Activated T-cell treated with anti-CD3 and anti-CD28 coated beads, Interleukin-2, amount 50 U/mL, for 4 hours (primary cell): ENCODE data around the gene PDE4D. TPM values are rescaled to one million over a fixed set of nuclear protein-coding genes. Genes with fewer than 3 reads are reported as not detected.

ENCODE experiments used
- ATAC-seq, 2 donors: fragments of 200-7000 bp; cut with Tn5 transposase; one replicate each; pipeline ENCODE4 v1.10.0; 2021
- DNase-seq: peaks from one replicate; pipeline ENCODE4 v3.0.0-alpha.2; 2020
- H3K27me3 Mint-ChIP-seq: one replicate; pipeline ENCODE4 v1.8.0; 2021; ENCODE audit warnings: low read depth, mixed read lengths
- H3K36me3 Mint-ChIP-seq: one replicate; pipeline ENCODE4 v1.8.0; 2022; ENCODE audit warnings: mixed read lengths; ENCODE audit not compliant: insufficient read depth
- H3K4me1 Mint-ChIP-seq: one replicate; pipeline ENCODE4 v1.8.0; 2021; ENCODE audit warnings: low read depth, mixed read lengths
- H3K4me3 Mint-ChIP-seq: one replicate; pipeline ENCODE4 v1.8.0; 2021; ENCODE audit warnings: mild to moderate bottlenecking, moderate library complexity, mixed read lengths
- H3K9me3 Mint-ChIP-seq: one replicate; pipeline ENCODE4 v1.8.0; 2021; ENCODE audit warnings: mixed read lengths
- total RNA-seq, 3 donors: library from RNA; stranded (reverse); gene quantifications; one replicate each; pipeline ENCODE4 v1.2.1, GENCODE V29; 2021

Gene PDE4D
- total RNA-seq, 3 donors from 2014 or later: 13.9 to 17.1 (median 16.7) TPM

GRCh38 chr5:59037041-59037440 is 856.5 kb downstream of the PDE4D start:
- Mint-ChIP-seq H3K4me3 (peak overlapping the region; percentile 95), H3K27me3 (no peaks in the 10 kb centered on the region), H3K4me1 (peaks cover 66% of the 10 kb centered on the region), H3K9me3 (no peaks in the 10 kb centered on the region), H3K36me3 (peaks cover 2% of the 10 kb centered on the region)
- DNase-seq (no peak), ATAC-seq (no peak)

GRCh38 chr5:59036274-59036961 is 857.1 kb downstream of the PDE4D start:
- peak; percentile 56 for DNase-seq
- Mint-ChIP-seq H3K9me3 (no peaks in the 10 kb centered on the region), H3K4me1 (peaks cover 63% of the 10 kb centered on the region), H3K4me3 (peak overlapping the region; percentile 95), H3K36me3 (peaks cover 5% of the 10 kb centered on the region), H3K27me3 (no peaks in the 10 kb centered on the region)
- peak; percentile 26 to 33 for ATAC-seq

GRCh38 chr5:59035681-59036080 is 857.8 kb downstream of the PDE4D start:
- Mint-ChIP-seq H3K4me1 (peaks cover 62% of the 10 kb centered on the region), H3K27me3 (no peaks in the 10 kb centered on the region), H3K36me3 (peaks cover 9% of the 10 kb centered on the region), H3K9me3 (no peaks in the 10 kb centered on the region), H3K4me3 (peak overlapping the region; percentile 95)
- DNase-seq (no peak), ATAC-seq (no peak)

- no peaks in the 10 kb centered on the region for H3K27me3 Mint-ChIP-seq
- H3K4me3 Mint-ChIP-seq: peak overlapping the region; percentile 95
- peaks cover 15% of the 10 kb centered on the region for H3K36me3 Mint-ChIP-seq
- H3K9me3 Mint-ChIP-seq: no peaks in the 10 kb centered on the region
- DNase-seq: no peak
- no peak for ATAC-seq
- H3K4me1 Mint-ChIP-seq: peaks cover 59% of the 10 kb centered on the region
Measured at GRCh38 chr5:59034498-59035186, 858.9 kb downstream of the PDE4D start.

- Mint-ChIP-seq H3K36me3 (peaks cover 36% of the 10 kb centered on the region), H3K4me1 (peaks cover 39% of the 10 kb centered on the region), H3K4me3 (no peak overlapping the region), H3K9me3 (no peaks in the 10 kb centered on the region), H3K27me3 (no peaks in the 10 kb centered on the region)
- DNase-seq (no peak), ATAC-seq (no peak)
Measured at GRCh38 chr5:59027145-59027907, 866.2 kb downstream of the PDE4D start.

GRCh38 chr5:59025734-59026133 is 867.8 kb downstream of the PDE4D start:
- Mint-ChIP-seq H3K4me3 (no peak overlapping the region), H3K36me3 (peaks cover 36% of the 10 kb centered on the region), H3K9me3 (no peaks in the 10 kb centered on the region), H3K4me1 (peaks cover 46% of the 10 kb centered on the region), H3K27me3 (no peaks in the 10 kb centered on the region)
- DNase-seq: no peak
- ATAC-seq: no peak

GRCh38 chr5:59021837-59022514 is 871.5 kb downstream of the PDE4D start:
- H3K4me3 Mint-ChIP-seq: no peak overlapping the region
- peaks cover 54% of the 10 kb centered on the region for H3K4me1 Mint-ChIP-seq
- H3K9me3 Mint-ChIP-seq: no peaks in the 10 kb centered on the region
- DNase-seq (no peak), ATAC-seq (no peak)
- peaks cover 43% of the 10 kb centered on the region for H3K36me3 Mint-ChIP-seq
- H3K27me3 Mint-ChIP-seq: no peaks in the 10 kb centered on the region

- Mint-ChIP-seq H3K4me3 (no peak overlapping the region), H3K4me1 (peaks cover 49% of the 10 kb centered on the region), H3K27me3 (no peaks in the 10 kb centered on the region), H3K9me3 (no peaks in the 10 kb centered on the region), H3K36me3 (peaks cover 48% of the 10 kb centered on the region)
- ATAC-seq (no peak), DNase-seq (no peak)
Measured at GRCh38 chr5:59021286-59021673, 872.2 kb downstream of the PDE4D start.

GRCh38 chr5:59020611-59021285 is 872.8 kb downstream of the PDE4D start:
- peak overlapping the region; percentile 1 for H3K4me3 Mint-ChIP-seq
- ATAC-seq: peak; percentile 97
- H3K4me1 Mint-ChIP-seq: peaks cover 44% of the 10 kb centered on the region
- peak; percentile 20 for DNase-seq
- H3K27me3 Mint-ChIP-seq: no peaks in the 10 kb centered on the region
- H3K36me3 Mint-ChIP-seq: peaks cover 47% of the 10 kb centered on the region
- no peaks in the 10 kb centered on the region for H3K9me3 Mint-ChIP-seq

- Mint-ChIP-seq H3K4me3 (no peak overlapping the region), H3K9me3 (no peaks in the 10 kb centered on the region), H3K4me1 (peaks cover 41% of the 10 kb centered on the region), H3K27me3 (no peaks in the 10 kb centered on the region), H3K36me3 (peaks cover 51% of the 10 kb centered on the region)
- DNase-seq: no peak
- ATAC-seq: no peak
Measured at GRCh38 chr5:59019078-59019477, 874.4 kb downstream of the PDE4D start.

GRCh38 chr5:59016925-59017324 is 876.6 kb downstream of the PDE4D start:
- Mint-ChIP-seq H3K4me1 (peaks cover 47% of the 10 kb centered on the region), H3K9me3 (peaks cover 15% of the 10 kb centered on the region), H3K4me3 (no peak overlapping the region), H3K36me3 (peaks cover 63% of the 10 kb centered on the region), H3K27me3 (no peaks in the 10 kb centered on the region)
- no peak for DNase-seq
- ATAC-seq: no peak

- Mint-ChIP-seq H3K36me3 (peaks cover 36% of the 10 kb centered on the region), H3K4me3 (no peak overlapping the region), H3K27me3 (no peaks in the 10 kb centered on the region), H3K9me3 (peaks cover 21% of the 10 kb centered on the region), H3K4me1 (peaks cover 45% of the 10 kb centered on the region)
- DNase-seq (no peak), ATAC-seq (no peak)
Measured at GRCh38 chr5:59008816-59009473, 884.6 kb downstream of the PDE4D start.

- H3K27me3 Mint-ChIP-seq: no peaks in the 10 kb centered on the region
- peaks cover 41% of the 10 kb centered on the region for H3K4me1 Mint-ChIP-seq
- DNase-seq (no peak), ATAC-seq (no peak)
- no peak overlapping the region for H3K4me3 Mint-ChIP-seq
- H3K36me3 Mint-ChIP-seq: peaks cover 30% of the 10 kb centered on the region
- peaks cover 10% of the 10 kb centered on the region for H3K9me3 Mint-ChIP-seq
Measured at GRCh38 chr5:59007460-59008063, 886.0 kb downstream of the PDE4D start.
